NOMO-1 (cell line): ENCODE measurements around the gene NDUFA6.
"Not testable (repeated sequence)": the region's sequence is repeated elsewhere in the genome, so short reads cannot be mapped to it uniquely, and the experiment has no call there.

ENCODE experiments used
- DNase-seq, 2 experiments: peaks; one replicate each; lab custom pipeline; 2025; ENCODE audit not compliant: unreplicated experiment in 2 of 2; lab: John Stamatoyannopoulos, UW

Gene NDUFA6

DNA sequence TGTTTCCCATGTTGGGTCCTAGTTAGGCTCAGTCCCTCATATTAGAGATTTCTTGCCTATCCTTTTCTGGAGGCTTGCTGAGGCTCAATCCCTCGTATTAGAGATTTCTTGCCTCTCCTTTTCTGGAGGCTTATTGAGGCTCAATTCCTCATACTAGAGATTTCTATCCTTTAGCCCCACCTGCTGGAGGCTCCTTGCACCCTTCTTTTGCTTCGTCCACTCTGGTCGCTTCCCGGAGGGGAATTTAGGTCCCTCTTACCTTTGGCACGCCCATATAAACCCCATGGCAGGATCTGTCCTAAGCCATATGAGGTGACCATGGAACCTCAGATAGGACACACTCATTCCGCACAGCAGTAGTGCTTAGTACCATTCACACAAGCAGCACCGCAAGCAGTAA lies 24.1 kb upstream of the NDUFA6 start:
- DNase-seq, result no peak

DNA sequence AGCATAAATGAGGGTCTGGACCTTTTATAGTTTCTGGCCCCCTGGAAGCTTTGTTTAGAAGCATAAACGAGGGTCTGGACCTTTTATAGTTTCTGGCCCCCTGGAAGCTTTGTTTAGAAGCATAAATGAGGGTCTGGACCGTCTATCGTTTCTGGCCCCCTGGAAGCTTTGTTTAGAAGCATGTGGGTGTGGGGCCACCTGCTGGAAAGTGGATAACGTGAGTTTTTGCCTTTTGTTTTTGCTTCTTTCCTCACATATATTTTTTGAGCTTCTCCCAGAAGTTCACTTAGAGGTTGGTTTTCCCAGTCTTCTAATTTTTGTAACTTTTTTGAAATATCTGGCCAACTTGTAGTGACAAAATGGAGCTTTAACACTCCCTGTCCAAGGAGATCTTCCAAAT lies 22.2 kb upstream of the NDUFA6 start:
- not testable (repeated sequence) for DNase-seq

DNA sequence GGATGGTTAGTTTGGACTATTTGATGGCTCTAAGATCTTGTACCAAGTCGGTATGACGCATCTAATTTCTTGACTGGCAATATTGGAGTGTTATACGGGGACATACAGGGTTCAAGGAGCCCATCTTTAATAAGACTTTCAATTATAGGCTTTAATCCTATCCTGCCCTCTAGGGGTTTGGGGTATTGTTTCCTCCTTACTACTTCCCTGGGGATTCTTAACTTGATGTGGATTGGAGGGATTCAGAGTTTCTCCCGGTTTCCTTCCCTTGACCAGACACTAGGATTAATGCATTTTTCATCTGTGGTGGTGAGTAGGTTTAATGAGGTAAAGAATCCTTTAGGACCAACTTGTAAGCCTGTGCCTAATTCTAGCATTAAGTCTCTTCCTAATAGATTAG lies 21.2 kb upstream of the NDUFA6 start:
- no peak for DNase-seq

GRCh38 chr22:42108848-42109247 lies 18.3 kb upstream of the NDUFA6 start:
- DNase-seq, result no peak

DNA sequence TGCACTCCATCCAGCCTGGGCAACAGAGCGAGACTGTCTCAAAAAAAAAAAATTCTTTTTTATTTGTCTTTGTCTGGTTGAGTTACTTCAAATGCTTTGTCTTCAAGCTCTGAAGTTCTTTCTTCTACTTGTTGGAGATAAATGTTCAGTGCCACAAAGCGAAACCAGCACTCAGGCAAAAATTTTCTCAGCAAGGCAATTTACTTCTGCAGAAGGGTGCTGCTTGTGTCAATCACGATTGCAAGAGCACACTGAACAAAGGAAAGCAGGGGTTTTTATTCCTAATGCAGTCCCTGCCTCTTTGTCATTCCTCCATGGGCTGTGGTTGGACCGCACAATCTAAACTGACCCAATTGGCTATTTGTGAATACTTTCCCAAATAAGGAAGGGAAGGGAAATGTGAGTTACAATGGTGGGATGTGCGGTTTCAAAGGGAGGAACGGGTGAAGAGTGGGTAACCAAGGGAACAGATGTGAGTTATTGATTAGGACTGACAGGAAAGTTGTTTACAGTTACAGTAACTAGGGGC lies 13.8 kb upstream of the NDUFA6 start:
- not testable (repeated sequence) for DNase-seq

- DNase-seq, result no peak
These were observed 10.6 kb upstream of the NDUFA6 start for GRCh38 chr22:42101199-42101598.

GRCh38 chr22:42091455-42091782 lies 847 bp upstream of the NDUFA6 start:
- DNase-seq, result no peak

DNA sequence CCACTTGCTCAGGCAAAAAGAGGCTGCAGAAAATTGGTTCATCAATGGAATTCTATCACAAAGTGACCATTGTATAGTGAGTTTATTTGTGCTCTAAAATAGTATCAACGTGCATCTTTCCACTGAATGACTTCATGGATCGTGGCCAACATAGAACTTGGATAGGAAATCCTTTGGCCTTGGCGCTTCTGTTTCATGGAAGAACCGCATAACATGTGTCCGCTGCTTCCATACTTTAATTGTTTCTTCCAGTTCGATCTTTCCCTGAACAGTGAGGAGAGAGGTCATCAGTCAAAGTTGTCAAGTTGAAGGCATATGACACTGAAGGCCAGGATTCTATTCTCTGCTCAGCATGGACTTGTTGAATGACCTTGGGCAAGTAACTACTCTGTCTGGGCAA lies 4.5 kb downstream of the NDUFA6 start:
- DNase-seq, result no peak

DNA sequence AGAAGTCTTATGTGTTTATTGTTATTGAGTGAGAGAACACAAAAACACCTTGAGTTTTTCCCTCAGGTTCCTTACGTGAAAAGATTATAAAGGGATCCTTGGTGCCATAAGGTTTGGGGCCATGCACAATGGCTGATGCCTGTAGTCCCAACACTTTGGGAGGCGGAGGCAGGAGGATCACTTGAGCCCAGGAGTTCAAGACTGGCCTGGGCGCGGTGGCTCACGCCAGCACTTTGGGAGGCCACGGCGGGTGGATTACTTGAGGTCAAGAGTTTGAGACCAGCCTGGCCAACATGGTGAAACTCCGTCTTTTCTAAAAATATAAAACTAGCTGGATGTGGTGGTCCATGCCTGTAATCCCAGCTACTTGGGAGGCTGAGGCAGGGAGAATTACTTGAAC lies 5.7 kb downstream of the NDUFA6 start:
- no peak for DNase-seq

DNA sequence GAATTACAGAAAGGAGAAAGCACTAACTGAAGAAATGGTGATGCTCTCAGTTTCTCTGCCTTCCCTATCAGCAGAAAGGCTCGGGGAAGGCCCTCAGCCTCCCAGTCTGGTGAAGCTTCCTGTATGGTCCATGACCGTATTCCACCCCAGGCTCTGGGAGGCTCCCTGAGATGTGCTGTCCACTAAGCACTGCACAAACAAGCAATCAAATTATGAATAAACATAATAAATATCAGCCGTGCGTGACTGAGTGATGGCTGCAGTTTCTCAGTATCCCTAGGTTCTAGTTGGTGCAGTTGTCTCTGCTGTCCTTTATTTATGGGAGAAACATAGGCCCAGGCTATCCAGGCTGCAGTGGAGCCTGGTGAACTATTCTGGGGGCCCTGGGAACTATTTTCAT lies 7.5 kb downstream of the NDUFA6 start:
- DNase-seq, result no peak

DNA sequence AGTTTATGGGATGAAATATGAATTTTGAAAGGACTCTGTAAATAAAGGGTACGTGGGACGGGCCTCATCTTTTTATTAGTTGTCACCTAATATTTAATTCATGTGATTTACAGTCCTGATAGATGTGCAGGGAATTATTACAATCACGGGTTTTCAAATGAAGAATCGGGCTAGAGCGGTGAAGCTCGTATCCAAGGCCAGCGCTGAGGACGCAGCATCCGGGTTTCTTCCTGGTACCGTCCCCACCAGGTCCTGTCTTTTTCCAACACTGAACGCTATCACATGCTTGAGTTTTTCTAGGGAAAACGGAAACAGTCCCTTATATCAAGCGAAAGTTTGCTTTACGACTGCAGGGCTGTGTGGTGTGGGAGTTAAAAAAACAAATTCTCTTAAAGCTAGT lies 10.3 kb downstream of the NDUFA6 start:
- DNase-seq, result peak in 1 of 2 experiments; percentile 10

GRCh38 chr22:42079319-42080251 lies 11.0 kb downstream of the NDUFA6 start, which contains the start of gene SMDT1:
SMDT1 (plus strand) TSS chr22:42079700; CDS start chr22:42079769, 69 bp downstream.
- peak; percentile 96 to 97 for DNase-seq

- no peak for DNase-seq
These were observed 11.9 kb downstream of the NDUFA6 start for GRCh38 chr22:42078469-42079318.

- DNase-seq, result no peak
These were observed 13.0 kb downstream of the NDUFA6 start for GRCh38 chr22:42077486-42078125.

GRCh38 chr22:42076764-42077485 lies 13.6 kb downstream of the NDUFA6 start:
- no peak for DNase-seq

GRCh38 chr22:42074846-42075676 lies 15.5 kb downstream of the NDUFA6 start:
- no peak for DNase-seq

DNA sequence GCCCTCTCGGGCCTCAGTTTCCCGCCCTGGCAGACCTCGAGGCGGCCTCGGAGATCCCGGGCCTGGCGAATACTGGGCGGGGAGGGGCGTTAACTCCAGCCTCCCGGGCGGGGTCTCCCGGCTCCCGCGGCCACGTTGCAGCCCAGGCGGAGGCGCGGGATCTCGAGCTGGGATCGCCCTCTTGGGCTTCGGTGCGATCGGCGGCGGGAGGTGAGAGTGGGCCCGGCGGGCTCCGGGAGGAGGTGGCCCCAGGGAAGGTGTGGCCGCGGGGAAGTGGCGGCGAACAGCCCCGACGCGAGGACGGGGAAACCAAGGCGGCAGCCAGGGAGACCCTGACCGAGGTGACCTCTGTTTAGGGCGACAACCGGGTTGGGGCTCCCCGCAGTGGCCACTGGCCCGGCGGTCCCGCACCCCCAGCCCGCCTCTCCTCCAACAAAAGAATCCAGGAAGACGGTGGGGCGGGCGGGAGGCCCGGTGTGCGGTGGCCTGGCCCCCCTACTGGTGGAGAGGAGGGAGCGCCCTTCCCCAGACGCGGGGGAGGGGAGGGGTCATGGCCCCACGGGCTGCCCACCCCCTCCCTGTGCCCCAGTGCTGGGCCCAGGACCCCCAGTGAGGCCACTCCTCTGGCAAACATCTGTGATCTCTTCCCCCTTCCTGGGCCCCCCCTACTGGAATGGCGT lies 16.3 kb downstream of the NDUFA6 start, which contains the start of gene PHETA2:
TSS of gene PHETA2 (plus strand) at position 117 of the 680 bp plus-strand sequence. CDS start 3,046 bp downstream, outside the sequence.
- DNase-seq, result peak; percentile 25

DNA sequence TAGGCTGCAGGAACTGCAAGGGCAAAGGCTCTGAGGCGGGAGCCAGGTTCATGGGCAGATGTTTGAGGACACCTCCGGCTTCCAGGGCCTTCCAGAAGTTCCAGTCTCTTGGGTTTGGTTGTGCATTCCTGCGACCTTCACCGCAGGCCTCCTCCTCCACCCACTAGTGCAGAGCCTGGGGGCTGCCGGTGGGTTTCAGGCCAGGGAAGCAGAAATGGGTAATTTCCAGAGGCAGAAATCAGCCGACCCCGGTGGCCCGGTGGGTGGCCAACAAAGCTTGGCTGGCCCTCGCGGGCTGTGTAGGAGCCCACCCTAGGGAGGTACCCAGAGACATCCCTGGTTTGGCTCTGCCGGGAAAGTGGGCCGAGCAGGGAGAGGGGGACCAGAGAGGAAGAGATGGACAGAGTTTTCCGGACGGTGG lies 16.9 kb downstream of the NDUFA6 start:
- no peak for DNase-seq
